ENCODE measurements around the gene PNMA8B.
A peak's percentile ranks its signal among the peaks of the same experiment; 100 is the strongest.

DNA sequence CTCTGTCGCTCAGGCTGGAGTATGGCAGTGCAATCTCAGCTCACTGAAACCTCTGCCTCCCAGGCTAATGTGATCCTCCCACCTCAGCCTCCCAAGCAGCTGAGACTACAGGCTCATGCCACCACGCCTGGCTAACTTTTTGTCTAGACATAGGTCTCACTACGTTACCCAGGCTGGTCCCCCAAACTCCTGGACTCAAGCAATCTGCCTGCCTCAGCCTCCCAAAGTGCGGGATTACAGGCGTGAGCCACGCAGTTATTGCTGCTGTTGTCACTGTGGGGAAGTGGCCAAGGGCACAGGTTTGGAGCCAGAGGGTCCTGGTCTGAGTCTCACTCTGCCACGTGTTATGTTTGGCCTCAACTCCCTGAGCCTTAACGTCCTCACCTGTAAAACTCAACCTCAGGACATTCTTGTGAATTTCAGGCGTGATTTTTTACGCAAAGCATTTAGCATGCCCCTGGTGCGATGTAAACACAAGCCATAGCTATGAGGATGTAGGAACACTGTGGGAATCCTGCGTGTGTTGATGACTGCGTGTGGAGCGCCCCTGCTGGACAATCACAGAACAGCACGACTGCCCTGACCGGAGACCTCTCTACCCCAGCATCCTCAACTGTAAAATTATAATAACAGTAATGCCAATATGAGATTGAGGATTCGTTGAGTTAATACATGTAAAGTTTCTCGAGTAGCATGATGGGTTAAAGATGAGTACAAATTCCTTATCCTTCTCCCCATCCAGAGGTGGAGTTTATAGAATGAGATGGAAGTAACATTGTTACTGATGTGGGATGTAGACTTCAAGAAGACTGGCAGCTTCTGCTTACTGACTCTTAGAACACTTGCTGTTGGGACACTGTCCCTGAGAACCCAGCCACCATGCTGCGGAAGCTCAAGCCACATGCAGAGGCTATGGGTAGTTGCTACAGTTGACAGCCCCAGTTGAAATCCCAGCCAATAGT lies 41.8 kb upstream of the PNMA8B start:
- peak; percentile 96 for TF ChIP-seq CTCF (IDR thresholded peaks at IDR 0.05; ENCODE audit: low read depth, low read length)
- TF ChIP-seq EZH2phosphoT487 (IDR thresholded peaks at IDR 0.05; ENCODE audit: low read depth) = no peak
